A549 (cell line): ENCODE results near the gene IRF5. TPM values are rescaled to one million over a fixed set of nuclear protein-coding genes. Genes with fewer than 3 reads are reported as not detected.

Experiments
- ATAC-seq, 2 experiments: fragments of 200-7000 bp in 1 of 2; fragments of >200 bp in 1 of 2; cut with Nextera tagmentation in 1 of 2; cut with Tn5 transposase in 1 of 2; 3 replicates each; pipeline versions ENCODE4 v1.8.0 to v1.9.1; 2018 to 2020; ENCODE audit warnings: mild to moderate bottlenecking in 1 of 2, moderate library complexity in 1 of 2
- CTCF ChIA-PET: fragments of 300-600 bp; sonication (Branson Sonifier 250); formaldehyde crosslinking; extraction: SDS; loops from one replicate; lab custom pipeline; 2021; ENCODE audit warnings: antibody characterized with exemption, inconsistent platforms; lab: Yijun Ruan, JAX
- POLR2A ChIA-PET: fragments of 350-600 bp; formaldehyde crosslinking; extraction: SDS; loops from one replicate; lab custom pipeline; 2021; ENCODE audit warnings: antibody characterized with exemption, inconsistent platforms; lab: Yijun Ruan, JAX
- DNase-seq, 2 experiments: peaks; one replicate each; pipeline versions ENCODE4 v3.0.0 to v3.0.0-alpha.2; 2011 to 2016; ENCODE audit warnings: low read depth in 1 of 2, low spot score in 1 of 2
- FAIRE-seq: peaks from 2 replicates; lab custom pipeline; 2011; peaks lifted over from hg19 to GRCh38; lab: Jason Lieb, UNC
- H3K27ac ChIP-seq, 2 experiments: fragments of >200 bp; sonication (Bioruptor Twin); formaldehyde crosslinking; 3 replicates each; pipeline ENCODE4 v1.5.1; 2016 to 2017
- H3K4me1 ChIP-seq: fragments of >200 bp; sonication (Bioruptor Twin); formaldehyde crosslinking; 3 replicates; pipeline ENCODE4 v1.6.1; 2016
- H3K4me2 ChIP-seq: fragments of >200 bp; sonication (Bioruptor Twin); formaldehyde crosslinking; 3 replicates; pipeline ENCODE4 v1.6.1; 2016
- H3K4me3 ChIP-seq: fragments of >200 bp; sonication (Bioruptor Twin); formaldehyde crosslinking; 3 replicates; pipeline ENCODE4 v1.5.1; 2016
- H3K9me3 ChIP-seq: fragments of >200 bp; sonication (Bioruptor Twin); formaldehyde crosslinking; 3 replicates; pipeline ENCODE4 v1.6.1; 2016
- BHLHE40 ChIP-seq: IDR thresholded peaks from 2 replicates; pipeline ENCODE4 v1.6.1; 2012; ENCODE audit warnings: low read depth, low read length, inconsistent platforms
- CBX2 ChIP-seq: fragments of 200-600 bp; sonication (generic); IDR thresholded peaks from 2 replicates; pipeline ENCODE4 v1.6.1; 2016; ENCODE audit warnings: low read depth, mild to moderate bottlenecking, borderline replicate concordance
- CBX8 ChIP-seq: fragments of 200-600 bp; sonication (generic); IDR thresholded peaks from 2 replicates; pipeline ENCODE4 v1.6.1; 2016
- CHD2 ChIP-seq: fragments of 150-350 bp; IDR thresholded peaks from 2 replicates; pipeline ENCODE4 v1.6.1; 2014; ENCODE audit warnings: low read length; ENCODE audit not compliant: partially characterized antibody
- EHMT2 ChIP-seq: fragments of 200-600 bp; sonication (generic); IDR thresholded peaks from 2 replicates; pipeline ENCODE4 v1.6.1; 2016; ENCODE audit warnings: antibody characterized with exemption, low read depth, mild to moderate bottlenecking, moderate library complexity
- EP300 ChIP-seq, 2 experiments: fragments of >200 bp; sonication (Bioruptor Twin); formaldehyde crosslinking; IDR thresholded peaks; 2 replicates in 1 of 2; 3 replicates in 1 of 2; pipeline ENCODE4 v1.6.1; 2016 to 2017
- FOSB ChIP-seq: fragments of 250-450 bp; sonication (Bioruptor Pico); IDR thresholded peaks from 2 replicates; pipeline ENCODE4 v1.5.0; 2020; ENCODE audit warnings: mild to moderate bottlenecking, moderate library complexity
- HDAC2 ChIP-seq: fragments of 200-600 bp; sonication (generic); IDR thresholded peaks from 2 replicates; pipeline ENCODE4 v1.6.1; 2016
- HEYL ChIP-seq: fragments of 250-450 bp; sonication (Bioruptor Pico); IDR thresholded peaks from 2 replicates; pipeline ENCODE4 v1.8.0; 2021; ENCODE audit warnings: mild to moderate bottlenecking, moderate library complexity
- HMGXB4 ChIP-seq: fragments of 250-450 bp; sonication (Bioruptor Pico); IDR thresholded peaks from 2 replicates; pipeline ENCODE4 v1.5.0; 2021; ENCODE audit warnings: mild to moderate bottlenecking, moderate library complexity, borderline replicate concordance
- HOXA7 ChIP-seq: fragments of 250-450 bp; sonication (Bioruptor Pico); IDR thresholded peaks from 2 replicates; pipeline ENCODE4 v1.5.0; 2020; ENCODE audit warnings: mild to moderate bottlenecking, moderate library complexity
- HOXB13 ChIP-seq: fragments of 250-450 bp; sonication (Bioruptor Pico); IDR thresholded peaks from 2 replicates; pipeline ENCODE4 v1.5.0; 2020; ENCODE audit warnings: low read depth, mild to moderate bottlenecking, moderate library complexity
- HOXB5 ChIP-seq: fragments of 250-450 bp; sonication (Bioruptor Pico); IDR thresholded peaks from 2 replicates; pipeline ENCODE4 v1.5.0; 2020; ENCODE audit warnings: mild to moderate bottlenecking, moderate library complexity
- JUN ChIP-seq, 2 experiments: fragments of >200 bp; sonication (Bioruptor Twin); formaldehyde crosslinking; IDR thresholded peaks; 2 replicates in 1 of 2; 3 replicates in 1 of 2; pipeline ENCODE4 v1.6.1; 2016 to 2017
- JUNB ChIP-seq: fragments of >200 bp; sonication (Bioruptor Twin); formaldehyde crosslinking; IDR thresholded peaks from 2 replicates; pipeline ENCODE4 v1.6.1; 2016
- MAX ChIP-seq: IDR thresholded peaks from 2 replicates; pipeline ENCODE4 v1.6.1; 2012
- NFE2L2 ChIP-seq: fragments of 150-350 bp; conservative IDR thresholded peaks from 2 replicates; pipeline ENCODE4 v1.6.1; 2014; ENCODE audit warnings: low read length
- NPAS2 ChIP-seq: fragments of 250-450 bp; sonication (Bioruptor Pico); IDR thresholded peaks from 2 replicates; pipeline ENCODE4 v1.8.0; 2022; ENCODE audit warnings: mild to moderate bottlenecking, moderate library complexity, borderline replicate concordance
- PBX3 ChIP-seq: IDR thresholded peaks from 2 replicates; pipeline ENCODE4 v1.6.1; 2012
- PHF8 ChIP-seq: fragments of 200-600 bp; sonication (generic); IDR thresholded peaks from 2 replicates; pipeline ENCODE4 v1.6.1; 2016; ENCODE audit warnings: low read depth, mild to moderate bottlenecking, antibody characterized with exemption, moderate library complexity, borderline replicate concordance
- POLR2A ChIP-seq: IDR thresholded peaks from 2 replicates; pipeline ENCODE4 v1.6.1; 2012; ENCODE audit warnings: mild to moderate bottlenecking, low read length
- RAD21 ChIP-seq, 2 experiments: fragments of >200 bp in 1 of 2; sonication (Bioruptor Twin) in 1 of 2; formaldehyde crosslinking in 1 of 2; IDR thresholded peaks in 1 of 2; conservative IDR thresholded peaks in 1 of 2; 2 replicates in 1 of 2; 3 replicates in 1 of 2; pipeline ENCODE4 v1.6.1; 2012 to 2018; ENCODE audit warnings: inconsistent platforms in 1 of 2
- RARB ChIP-seq: fragments of 250-450 bp; sonication (Bioruptor Pico); IDR thresholded peaks from 2 replicates; pipeline ENCODE4 v1.8.0; 2021; ENCODE audit warnings: mild to moderate bottlenecking, moderate library complexity
- RCOR1 ChIP-seq: fragments of 150-350 bp; IDR thresholded peaks from 2 replicates; pipeline ENCODE4 v1.6.1; 2014; ENCODE audit warnings: antibody characterized with exemption, low read length, low read depth
- TP53 ChIP-seq: fragments of 250-450 bp; sonication (Bioruptor Pico); IDR thresholded peaks from 2 replicates; pipeline ENCODE4 v1.5.0; 2021; ENCODE audit warnings: mild to moderate bottlenecking, moderate library complexity
- ZFP36 ChIP-seq: fragments of 450-650 bp; IDR thresholded peaks from 2 replicates; pipeline ENCODE4 v1.6.1; 2014; ENCODE audit warnings: borderline replicate concordance; ENCODE audit not compliant: partially characterized antibody
- ZNF302 ChIP-seq: fragments of 250-450 bp; sonication (Bioruptor Pico); IDR thresholded peaks from 2 replicates; pipeline ENCODE4 v1.9.0; 2021; ENCODE audit warnings: inconsistent platforms, mild to moderate bottlenecking, moderate library complexity
- ZSCAN20 ChIP-seq: fragments of 250-450 bp; sonication (Bioruptor Pico); IDR thresholded peaks from 2 replicates; pipeline ENCODE4 v1.8.0; 2022; ENCODE audit warnings: mild to moderate bottlenecking, moderate library complexity
- WGBS: methylation state at CpG from one replicate; pipeline ENCODE4 v1.1.6; 2017; ENCODE audit errors: missing lambda C conversion rate; 5-methylcytosine and 5-hydroxymethylcytosine counted together
- polyA plus RNA-seq, 4 experiments: library from polyadenylated mRNA; depleted of rRNA in 3 of 4; stranded (reverse); fragments of >200 nt; fragmentation: RNase III in 1 of 4; extraction: RNeasy Plus Mini Kit Qiagen cat#74134 plus additional on column Dnase treatment in 1 of 4; gene quantifications; 2 replicates in 3 of 4; 3 replicates in 1 of 4; pipeline ENCODE4 v1.2.3, GENCODE V29; 2011 to 2017
- TF ChIP-seq, protein P1 (sequence below): fragments of 250-450 bp; sonication (Bioruptor Pico); IDR thresholded peaks from 2 replicates; pipeline ENCODE4 v1.5.0; 2020; ENCODE audit warnings: low read depth, mild to moderate bottlenecking, moderate library complexity

IRF5 gene
- polyA plus RNA-seq, 2 of the 4 experiments (the other 2 are of a cell fraction): 5.5 to 8.7 TPM

DNA sequence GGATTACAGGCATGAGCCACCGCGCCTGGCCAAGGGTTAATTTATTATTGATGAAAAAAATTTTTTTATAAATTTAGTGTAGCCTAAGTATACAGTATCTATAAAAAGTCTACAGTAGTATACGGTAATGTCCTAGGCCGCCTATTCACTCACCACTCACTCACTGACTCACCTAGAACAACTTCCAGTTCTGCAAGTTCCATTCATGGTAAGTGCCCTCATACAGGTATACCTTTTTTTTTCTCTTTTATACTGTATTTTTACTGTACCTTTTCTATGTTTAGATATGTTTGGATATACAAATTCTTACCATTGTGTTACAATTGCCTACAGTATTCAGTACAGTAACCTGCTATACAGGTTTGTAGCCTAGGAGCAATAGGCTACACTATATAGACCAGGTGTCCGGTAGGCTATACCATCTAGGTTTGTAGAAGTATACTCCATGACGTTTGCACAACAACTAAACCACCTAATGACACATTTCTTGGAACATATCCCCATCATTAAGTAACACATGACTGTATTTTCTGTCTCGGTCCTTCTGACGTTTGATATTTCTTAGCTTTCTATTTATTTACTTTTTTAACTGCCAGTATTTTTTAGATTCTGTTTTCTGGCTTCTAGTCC is 23.4 kb downstream of the IRF5 start:
- DNase-seq: no peak
- Histone ChIP-seq H3K4me1 (no peaks in the 10 kb centered on the region), H3K4me2 (no peak overlapping the region), H3K27ac (no peak overlapping the region), H3K4me3 (no peak overlapping the region), H3K9me3 (no peaks in the 10 kb centered on the region)
- FAIRE-seq: no peak
- TF ChIP-seq HOXB5 (CRISPR knock-in tag) (no peak), EP300 (IDR thresholded peaks at IDR 0.05) (no peak), PHF8 (no peak)
- no peak for ATAC-seq
- CTCF ChIA-PET: interaction anchor here (1.6 to 1.7 kb wide), 2 partner anchors 15 to 130 kb away, joined by 6 read pairs; no protein-coding TSS in a partner anchor
- 92% methylated on average over 8 of the region's 8 CpGs for WGBS
- POLR2A ChIA-PET: interaction anchor here (0.6 kb wide), 1 partner anchor 24 kb away, joined by 3 read pairs; the partner anchor contains the start of gene IRF5

DNA sequence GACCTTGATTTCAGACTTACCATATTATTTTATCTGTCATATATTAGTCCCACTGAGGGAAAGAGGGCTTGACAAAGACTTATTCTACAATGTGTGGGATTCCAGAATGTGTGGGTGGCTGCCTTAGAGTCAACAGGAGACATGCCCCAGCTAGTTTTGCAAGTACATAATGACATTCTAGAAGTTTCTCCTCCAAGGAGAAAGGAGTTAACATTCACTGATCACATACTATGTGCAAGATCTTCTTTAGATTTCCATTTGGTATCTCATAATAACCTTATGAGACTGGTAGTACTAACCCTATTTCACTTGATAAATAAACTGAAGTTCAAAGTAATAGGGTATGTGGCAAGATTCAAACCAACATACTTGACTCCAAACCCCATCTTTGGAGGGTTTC is 25.2 kb downstream of the IRF5 start:
- CTCF ChIA-PET: interaction anchor here (0.5 to 1.3 kb wide), 3 partner anchors 10 to 200 kb away, joined by 3 to 4 read pairs (median 4); no protein-coding TSS in a partner anchor
- no peak for ATAC-seq
- H3K27ac ChIP-seq: no peak overlapping the region
- TF ChIP-seq, protein P1, sequence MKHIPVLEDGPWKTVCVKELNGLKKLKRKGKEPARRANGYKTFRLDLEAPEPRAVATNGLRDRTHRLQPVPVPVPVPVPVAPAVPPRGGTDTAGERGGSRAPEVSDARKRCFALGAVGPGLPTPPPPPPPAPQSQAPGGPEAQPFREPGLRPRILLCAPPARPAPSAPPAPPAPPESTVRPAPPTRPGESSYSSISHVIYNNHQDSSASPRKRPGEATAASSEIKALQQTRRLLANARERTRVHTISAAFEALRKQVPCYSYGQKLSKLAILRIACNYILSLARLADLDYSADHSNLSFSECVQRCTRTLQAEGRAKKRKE: no peak
- TF ChIP-seq JUN (IDR thresholded peaks at IDR 0.05): no peak
- no peak for TF ChIP-seq ZSCAN20 (CRISPR knock-in tag)
- TF ChIP-seq RAD21 (conservative IDR thresholded peaks at IDR 0.05 in 1 of 2, IDR thresholded peaks at IDR 0.05 in 1 of 2): no peak
- TF ChIP-seq HMGXB4: no peak
- no peak for TF ChIP-seq CHD2
- no peak for TF ChIP-seq NPAS2
- no peak for TF ChIP-seq HDAC2
- TF ChIP-seq HOXB5 (CRISPR knock-in tag): no peak
- no peak for TF ChIP-seq BHLHE40
- TF ChIP-seq HOXA7 (CRISPR knock-in tag): no peak
- TF ChIP-seq PBX3: no peak
- FAIRE-seq: no peak
- no peak for DNase-seq
- no peaks in the 10 kb centered on the region for H3K9me3 ChIP-seq
- H3K4me1 ChIP-seq: no peaks in the 10 kb centered on the region
- H3K4me3 ChIP-seq: no peak overlapping the region
- H3K4me2 ChIP-seq: no peak overlapping the region
- POLR2A ChIA-PET: interaction anchor here (0.7 kb wide), 1 partner anchor 91 kb away, joined by 3 read pairs; no protein-coding TSS in a partner anchor

DNA sequence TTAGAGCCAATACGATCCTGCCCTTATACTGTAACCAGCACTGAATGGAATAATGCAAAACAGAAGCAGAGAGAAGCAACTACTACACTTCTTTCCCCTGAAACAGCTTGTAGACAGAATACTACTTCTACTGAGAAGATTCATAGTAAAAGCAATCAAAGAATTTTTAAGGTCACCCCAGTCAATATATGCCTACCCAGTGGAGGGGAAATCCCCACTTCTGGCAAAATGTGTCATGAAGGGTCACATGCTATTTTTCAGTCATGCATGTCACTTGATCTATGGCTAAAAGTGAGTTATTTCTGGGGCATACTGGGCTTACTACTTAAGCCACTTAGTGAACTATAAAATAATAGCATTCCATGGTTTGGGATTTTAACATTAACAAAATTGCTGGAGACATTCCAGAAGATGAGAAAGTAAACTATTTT is 25.6 kb downstream of the IRF5 start:
- DNase-seq (no peak), FAIRE-seq (no peak)
- Histone ChIP-seq H3K9me3 (no peaks in the 10 kb centered on the region), H3K4me2 (no peak overlapping the region)
- 100% methylated on average over 1 of the region's 1 CpG for WGBS
- no peak for TF ChIP-seq CBX2
- TF ChIP-seq ZFP36: no peak
- TF ChIP-seq POLR2A: no peak
- no peak for TF ChIP-seq NFE2L2
- TF ChIP-seq ZSCAN20 (CRISPR knock-in tag): no peak
- no peak for TF ChIP-seq PHF8
- TF ChIP-seq EHMT2: no peak
- TF ChIP-seq, protein P1: no peak
- TF ChIP-seq RARB (CRISPR knock-in tag): no peak
- TF ChIP-seq JUNB: no peak
- TF ChIP-seq HOXB13 (CRISPR knock-in tag): no peak
- TF ChIP-seq HEYL: no peak
- no peak for TF ChIP-seq MAX
- TF ChIP-seq CBX8: no peak
- TF ChIP-seq FOSB (CRISPR knock-in tag): no peak
- no peak for TF ChIP-seq HOXB5 (CRISPR knock-in tag)
- TF ChIP-seq RCOR1: no peak
- TF ChIP-seq ZNF302 (CRISPR knock-in tag): no peak
- TF ChIP-seq CHD2: no peak
- no peak for TF ChIP-seq TP53 (CRISPR knock-in tag)
- TF ChIP-seq, all 56 proteins: peak for 0
- H3K27ac ChIP-seq: no peak overlapping the region
- CTCF ChIA-PET: interaction anchor here (0.5 kb wide), 1 partner anchor 60 kb away, joined by 3 read pairs; no protein-coding TSS in a partner anchor
- POLR2A ChIA-PET: no interaction called here
- no peak overlapping the region for H3K4me3 ChIP-seq
- H3K4me1 ChIP-seq: no peaks in the 10 kb centered on the region
- ATAC-seq: no peak
